ENCODE results near the gene ORC2.

ORC2 gene

GRCh38 chr2:200962811-200963123 is 693 bp downstream of the ORC2 start:
- H3K4me3 ChIP-seq (ENCODE audit: low read length), result peak overlapping the region; percentile 96
- no peak for TF ChIP-seq CTCF (conservative IDR thresholded peaks at IDR 0.05; ENCODE audit: low read length)
- DNase-seq (ENCODE audit: low read depth), result no peak

GRCh38 chr2:200961674-200962073 is 1.8 kb downstream of the ORC2 start:
- no peak overlapping the region for H3K4me3 ChIP-seq (ENCODE audit: low read length)
- no peak for TF ChIP-seq CTCF (conservative IDR thresholded peaks at IDR 0.05; ENCODE audit: low read length)
- peak; percentile 10 for DNase-seq (ENCODE audit: low read depth)

GRCh38 chr2:200950378-200950777 is 13.1 kb downstream of the ORC2 start:
- TF ChIP-seq CTCF (conservative IDR thresholded peaks at IDR 0.05; ENCODE audit: low read length), result no peak

GRCh38 chr2:200945395-200945729 is 18.1 kb downstream of the ORC2 start:
- H3K4me3 ChIP-seq (ENCODE audit: low read length), result no peak overlapping the region
- TF ChIP-seq CTCF (conservative IDR thresholded peaks at IDR 0.05; ENCODE audit: low read length), result no peak
- no peak for DNase-seq (ENCODE audit: low read depth)

More at GRCh38 chr2:200950378-200950777, 13.1 kb downstream of the ORC2 start:
- DNase-seq (ENCODE audit: low read depth), result no peak
- no peak overlapping the region for H3K4me3 ChIP-seq (ENCODE audit: low read length)

- DNase-seq (ENCODE audit: low read depth), result peak; percentile 70
- TF ChIP-seq CTCF (conservative IDR thresholded peaks at IDR 0.05; ENCODE audit: low read length), result no peak
- no peak overlapping the region for H3K4me3 ChIP-seq (ENCODE audit: low read length)
These were observed 18.7 kb downstream of the ORC2 start for GRCh38 chr2:200944467-200945394.

- no peak for DNase-seq (ENCODE audit: low read depth)
- H3K4me3 ChIP-seq (ENCODE audit: low read length), result no peak overlapping the region
- TF ChIP-seq CTCF (conservative IDR thresholded peaks at IDR 0.05; ENCODE audit: low read length), result no peak
These were observed 19.8 kb downstream of the ORC2 start for GRCh38 chr2:200943527-200944105.

GRCh38 chr2:200939832-200940231 is 23.6 kb downstream of the ORC2 start:
- DNase-seq (ENCODE audit: low read depth), result no peak
- no peak overlapping the region for H3K4me3 ChIP-seq (ENCODE audit: low read length)
- no peak for TF ChIP-seq CTCF (conservative IDR thresholded peaks at IDR 0.05; ENCODE audit: low read length)

Data from AG10803 (cell line).